Right lobe of liver (tissue), 4 donors: ENCODE data around the gene VEGFA.

Experiments
- POLR2A ChIP-seq: fragments of 450-650 bp; IDR thresholded peaks from one replicate; pipeline ENCODE4 v1.6.1; 2017; ENCODE audit warnings: antibody characterized with exemption, mild to moderate bottlenecking
- TF ChIP-seq, protein P1 (sequence below), 4 donors: fragments of 200-600 bp in 3 of 4; fragments of 450-650 bp in 1 of 4; IDR thresholded peaks; one replicate each; pipeline versions ENCODE4 v1.5.1 to v1.8.0; 2016 to 2022; ENCODE audit warnings: antibody characterized with exemption in 4 of 4, mild to moderate bottlenecking in 2 of 4
- donor health status: DM: no; HTN: no; CAD: no.
- donor health status: DM: no; HTN: no; CAD: no.
- donor health status: DM: no; HTN: yes; CAD: no.

GRCh38 chr6:43810965-43811732 is 41.1 kb downstream of the VEGFA start:
- TF ChIP-seq, protein P1, sequence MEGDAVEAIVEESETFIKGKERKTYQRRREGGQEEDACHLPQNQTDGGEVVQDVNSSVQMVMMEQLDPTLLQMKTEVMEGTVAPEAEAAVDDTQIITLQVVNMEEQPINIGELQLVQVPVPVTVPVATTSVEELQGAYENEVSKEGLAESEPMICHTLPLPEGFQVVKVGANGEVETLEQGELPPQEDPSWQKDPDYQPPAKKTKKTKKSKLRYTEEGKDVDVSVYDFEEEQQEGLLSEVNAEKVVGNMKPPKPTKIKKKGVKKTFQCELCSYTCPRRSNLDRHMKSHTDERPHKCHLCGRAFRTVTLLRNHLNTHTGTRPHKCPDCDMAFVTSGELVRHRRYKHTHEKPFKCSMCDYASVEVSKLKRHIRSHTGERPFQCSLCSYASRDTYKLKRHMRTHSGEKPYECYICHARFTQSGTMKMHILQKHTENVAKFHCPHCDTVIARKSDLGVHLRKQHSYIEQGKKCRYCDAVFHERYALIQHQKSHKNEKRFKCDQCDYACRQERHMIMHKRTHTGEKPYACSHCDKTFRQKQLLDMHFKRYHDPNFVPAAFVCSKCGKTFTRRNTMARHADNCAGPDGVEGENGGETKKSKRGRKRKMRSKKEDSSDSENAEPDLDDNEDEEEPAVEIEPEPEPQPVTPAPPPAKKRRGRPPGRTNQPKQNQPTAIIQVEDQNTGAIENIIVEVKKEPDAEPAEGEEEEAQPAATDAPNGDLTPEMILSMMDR (IDR thresholded peaks at IDR 0.05) = no peak
- no peak for TF ChIP-seq POLR2A
